Measurements from ENCODE around the gene C1QTNF3.

C1QTNF3 gene

DNA sequence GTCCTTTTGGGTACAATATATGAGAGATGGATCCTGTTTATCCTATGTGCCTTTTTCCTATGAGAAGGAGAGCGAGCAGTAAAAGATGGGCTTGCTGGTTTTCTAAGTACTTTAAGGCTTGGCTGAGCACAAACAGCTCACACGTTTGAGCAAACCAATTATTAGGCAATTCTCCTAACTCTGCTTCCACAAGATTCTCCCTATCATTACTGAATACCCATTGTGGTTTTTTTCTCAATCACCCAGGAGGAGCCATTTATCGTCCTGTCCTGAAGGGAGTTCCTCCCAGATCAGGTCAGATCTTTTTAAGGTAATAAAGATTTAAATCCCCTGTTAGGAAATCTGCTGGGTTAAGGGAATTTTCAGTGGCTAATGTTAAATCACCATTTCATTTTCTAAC lies 19.4 kb upstream of the C1QTNF3 start:
- Histone ChIP-seq H3K36me3 (ENCODE audit: control insufficient read depth, insufficient read depth, low read length) (no peaks in the 10 kb centered on the region), H3K4me1 (ENCODE audit: control insufficient read depth, insufficient read depth, low read length) (no peaks in the 10 kb centered on the region), H3K27me3 (ENCODE audit: control insufficient read depth, insufficient read depth, low read length) (no peaks in the 10 kb centered on the region), H3K9me3 (ENCODE audit: control insufficient read depth, low read length) (no peaks in the 10 kb centered on the region), H3K4me3 (ENCODE audit: low read length) (no peak overlapping the region), H3K9ac (ENCODE audit: low read length) (no peak overlapping the region)

- no peaks in the 10 kb centered on the region for H3K4me1 ChIP-seq (ENCODE audit: control insufficient read depth, insufficient read depth, low read length)
- no peak overlapping the region for H3K4me3 ChIP-seq (ENCODE audit: low read length)
- H3K36me3 ChIP-seq (ENCODE audit: control insufficient read depth, insufficient read depth, low read length) = no peaks in the 10 kb centered on the region
- H3K9me3 ChIP-seq (ENCODE audit: control insufficient read depth, low read length) = no peaks in the 10 kb centered on the region
- H3K27me3 ChIP-seq (ENCODE audit: control insufficient read depth, insufficient read depth, low read length) = no peaks in the 10 kb centered on the region
- H3K9ac ChIP-seq (ENCODE audit: low read length) = no peak overlapping the region
These were observed 19.0 kb upstream of the C1QTNF3 start for GRCh38 chr5:34061993-34062392.

DNA sequence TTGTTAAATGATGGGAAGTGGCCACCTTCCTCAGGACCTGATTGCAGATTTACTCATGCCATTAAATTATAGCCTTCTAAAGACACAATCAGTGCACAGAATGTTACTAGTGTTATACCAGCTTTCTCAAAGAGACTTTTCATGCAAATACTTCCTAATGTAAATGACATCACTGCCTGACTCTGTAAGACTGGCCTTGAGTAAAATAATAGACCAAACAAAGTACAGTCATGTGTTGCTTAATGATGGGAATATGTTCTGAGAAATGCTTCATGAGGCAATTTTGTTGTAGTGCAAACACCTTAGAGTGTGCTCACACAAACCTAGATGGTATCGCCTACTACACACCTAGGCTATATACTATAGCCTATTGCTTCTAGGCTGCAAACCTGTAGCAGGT lies 17.0 kb upstream of the C1QTNF3 start:
- H3K36me3 ChIP-seq (ENCODE audit: control insufficient read depth, insufficient read depth, low read length) = no peaks in the 10 kb centered on the region
- H3K27me3 ChIP-seq (ENCODE audit: control insufficient read depth, insufficient read depth, low read length) = no peaks in the 10 kb centered on the region
- no peaks in the 10 kb centered on the region for H3K9me3 ChIP-seq (ENCODE audit: control insufficient read depth, low read length)
- H3K4me3 ChIP-seq (ENCODE audit: low read length) = no peak overlapping the region
- no peak overlapping the region for H3K9ac ChIP-seq (ENCODE audit: low read length)
- H3K4me1 ChIP-seq (ENCODE audit: control insufficient read depth, insufficient read depth, low read length) = no peaks in the 10 kb centered on the region

GRCh38 chr5:34058532-34058931 lies 15.5 kb upstream of the C1QTNF3 start:
- Histone ChIP-seq H3K36me3 (ENCODE audit: control insufficient read depth, insufficient read depth, low read length) (no peaks in the 10 kb centered on the region), H3K9ac (ENCODE audit: low read length) (no peak overlapping the region), H3K4me1 (ENCODE audit: control insufficient read depth, insufficient read depth, low read length) (no peaks in the 10 kb centered on the region), H3K27me3 (ENCODE audit: control insufficient read depth, insufficient read depth, low read length) (no peaks in the 10 kb centered on the region), H3K9me3 (ENCODE audit: control insufficient read depth, low read length) (no peaks in the 10 kb centered on the region), H3K4me3 (ENCODE audit: low read length) (no peak overlapping the region)

DNA sequence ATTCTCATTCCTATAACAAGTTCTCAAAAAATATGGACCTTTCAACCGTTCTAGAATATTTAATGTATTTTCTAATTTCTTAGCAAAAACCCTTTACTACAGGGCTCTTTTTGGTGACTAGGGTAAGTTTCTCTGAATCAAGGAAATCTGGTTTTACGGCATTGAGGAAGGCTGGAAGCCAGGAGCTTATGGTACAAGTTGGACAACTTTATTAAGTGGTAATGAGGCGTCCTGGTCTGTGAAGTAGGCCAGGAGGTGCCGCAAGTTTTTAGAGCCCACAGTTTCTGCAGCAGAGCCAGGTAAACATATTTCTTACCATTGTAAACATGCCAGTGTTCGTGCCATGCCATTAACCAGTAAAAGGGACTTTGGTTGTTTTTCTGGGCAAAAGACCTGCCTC lies 14.6 kb upstream of the C1QTNF3 start:
- Histone ChIP-seq H3K9me3 (ENCODE audit: control insufficient read depth, low read length) (no peaks in the 10 kb centered on the region), H3K36me3 (ENCODE audit: control insufficient read depth, insufficient read depth, low read length) (no peaks in the 10 kb centered on the region), H3K9ac (ENCODE audit: low read length) (no peak overlapping the region), H3K4me1 (ENCODE audit: control insufficient read depth, insufficient read depth, low read length) (no peaks in the 10 kb centered on the region), H3K27me3 (ENCODE audit: control insufficient read depth, insufficient read depth, low read length) (no peaks in the 10 kb centered on the region), H3K4me3 (ENCODE audit: low read length) (no peak overlapping the region)

DNA sequence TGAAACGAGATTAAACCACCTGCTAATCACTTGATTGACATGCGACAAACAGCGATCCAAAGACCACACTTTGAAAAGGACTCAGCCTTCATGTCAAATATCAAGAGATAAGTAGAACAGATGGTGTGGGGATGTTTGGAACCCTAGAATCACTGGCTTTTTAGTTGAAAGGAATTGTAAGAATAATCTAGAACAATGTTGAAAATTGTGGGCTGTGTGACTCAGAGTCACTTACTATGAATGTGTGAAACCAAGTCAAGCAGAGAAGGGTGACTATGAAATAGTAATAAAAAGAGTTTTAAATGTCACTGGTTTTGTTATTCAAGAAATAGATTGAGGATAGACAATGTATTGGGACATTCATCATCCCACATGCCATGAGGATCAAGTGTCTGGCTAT lies 14.1 kb upstream of the C1QTNF3 start:
- Histone ChIP-seq H3K27me3 (ENCODE audit: control insufficient read depth, insufficient read depth, low read length) (no peaks in the 10 kb centered on the region), H3K9ac (ENCODE audit: low read length) (no peak overlapping the region), H3K9me3 (ENCODE audit: control insufficient read depth, low read length) (no peaks in the 10 kb centered on the region), H3K4me3 (ENCODE audit: low read length) (no peak overlapping the region), H3K4me1 (ENCODE audit: control insufficient read depth, insufficient read depth, low read length) (no peaks in the 10 kb centered on the region), H3K36me3 (ENCODE audit: control insufficient read depth, insufficient read depth, low read length) (no peaks in the 10 kb centered on the region)

- Histone ChIP-seq H3K9ac (ENCODE audit: low read length) (no peak overlapping the region), H3K9me3 (ENCODE audit: control insufficient read depth, low read length) (no peaks in the 10 kb centered on the region)
These were observed 12.7 kb upstream of the C1QTNF3 start for GRCh38 chr5:34055667-34056066.

GRCh38 chr5:34054400-34054729 lies 11.4 kb upstream of the C1QTNF3 start:
- Histone ChIP-seq H3K9me3 (ENCODE audit: control insufficient read depth, low read length) (no peaks in the 10 kb centered on the region), H3K4me1 (ENCODE audit: control insufficient read depth, insufficient read depth, low read length) (no peaks in the 10 kb centered on the region), H3K36me3 (ENCODE audit: control insufficient read depth, insufficient read depth, low read length) (no peaks in the 10 kb centered on the region), H3K27me3 (ENCODE audit: control insufficient read depth, insufficient read depth, low read length) (no peaks in the 10 kb centered on the region), H3K4me3 (ENCODE audit: low read length) (no peak overlapping the region), H3K9ac (ENCODE audit: low read length) (no peak overlapping the region)

More at GRCh38 chr5:34055667-34056066, 12.7 kb upstream of the C1QTNF3 start:
- H3K4me1 ChIP-seq (ENCODE audit: control insufficient read depth, insufficient read depth, low read length) = no peaks in the 10 kb centered on the region
- no peaks in the 10 kb centered on the region for H3K27me3 ChIP-seq (ENCODE audit: control insufficient read depth, insufficient read depth, low read length)
- no peaks in the 10 kb centered on the region for H3K36me3 ChIP-seq (ENCODE audit: control insufficient read depth, insufficient read depth, low read length)
- no peak overlapping the region for H3K4me3 ChIP-seq (ENCODE audit: low read length)

DNA sequence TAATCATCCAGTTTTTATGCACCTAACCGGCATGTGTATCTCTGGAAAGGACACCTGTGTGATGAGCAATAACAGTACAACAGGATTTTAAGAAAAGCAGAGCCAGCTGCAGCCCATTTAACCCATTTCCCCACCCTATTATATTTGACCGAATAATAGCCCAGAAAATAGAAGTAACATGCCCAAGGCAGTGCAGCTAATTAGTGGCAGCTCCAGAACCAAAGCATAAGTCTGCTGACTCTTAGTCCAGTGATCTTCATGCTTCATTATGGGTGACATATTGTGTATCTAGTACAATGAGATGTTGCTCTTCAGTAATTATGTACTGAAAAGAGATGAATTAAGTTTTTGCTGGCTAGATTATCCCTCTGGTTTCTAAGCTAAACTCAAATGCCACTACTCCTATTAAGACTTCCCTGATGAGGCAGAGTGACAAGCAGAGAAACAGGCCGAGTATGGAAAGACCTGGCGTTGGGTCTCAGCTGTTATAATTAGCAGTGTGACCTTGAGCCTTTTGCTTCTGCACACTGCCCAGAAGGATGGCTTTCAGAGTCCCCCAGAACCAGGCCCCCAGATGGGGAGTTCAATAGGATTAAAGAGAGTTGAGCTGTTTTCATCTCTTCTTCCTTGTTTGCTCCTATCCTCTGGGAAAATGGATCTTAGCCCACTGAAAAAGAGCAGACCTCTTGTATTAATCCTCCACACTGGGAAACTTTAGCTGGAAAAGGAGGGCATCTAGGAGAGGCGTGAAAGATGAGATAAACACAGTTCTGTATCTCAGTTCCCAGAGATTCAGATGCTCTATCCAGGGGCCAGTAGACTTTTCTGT lies 10.8 kb upstream of the C1QTNF3 start:
- Histone ChIP-seq H3K4me1 (ENCODE audit: control insufficient read depth, insufficient read depth, low read length) (no peaks in the 10 kb centered on the region), H3K9ac (ENCODE audit: low read length) (no peak overlapping the region), H3K36me3 (ENCODE audit: control insufficient read depth, insufficient read depth, low read length) (no peaks in the 10 kb centered on the region)

DNA sequence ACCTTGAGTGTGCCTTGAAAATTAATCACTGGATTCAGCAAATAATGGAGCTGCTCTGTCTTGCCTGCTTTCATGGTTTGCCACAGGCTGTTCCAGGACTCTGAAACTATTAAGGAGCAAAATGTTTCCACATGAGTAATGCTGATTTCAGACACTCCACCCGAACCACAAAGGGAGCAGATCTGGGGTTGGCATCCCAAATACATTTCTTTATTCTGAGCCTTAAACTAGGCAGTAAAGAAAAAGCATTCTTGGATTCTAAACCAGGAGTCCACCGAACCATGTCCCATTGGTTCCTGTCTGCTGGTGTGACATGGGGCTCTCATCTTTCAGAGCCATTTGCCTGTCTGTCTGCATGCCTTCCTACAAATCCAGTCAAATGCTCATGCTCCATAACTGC lies 10.1 kb upstream of the C1QTNF3 start:
- Histone ChIP-seq H3K36me3 (ENCODE audit: control insufficient read depth, insufficient read depth, low read length) (no peaks in the 10 kb centered on the region), H3K9ac (ENCODE audit: low read length) (no peak overlapping the region), H3K4me1 (ENCODE audit: control insufficient read depth, insufficient read depth, low read length) (no peaks in the 10 kb centered on the region), H3K4me3 (ENCODE audit: low read length) (no peak overlapping the region), H3K9me3 (ENCODE audit: control insufficient read depth, low read length) (no peaks in the 10 kb centered on the region), H3K27me3 (ENCODE audit: control insufficient read depth, insufficient read depth, low read length) (no peaks in the 10 kb centered on the region)

More for the DNA sequence above, 10.8 kb upstream of the C1QTNF3 start:
- Histone ChIP-seq H3K27me3 (ENCODE audit: control insufficient read depth, insufficient read depth, low read length) (no peaks in the 10 kb centered on the region), H3K4me3 (ENCODE audit: low read length) (no peak overlapping the region), H3K9me3 (ENCODE audit: control insufficient read depth, low read length) (no peaks in the 10 kb centered on the region)

GRCh38 chr5:34051374-34051980 lies 8.5 kb upstream of the C1QTNF3 start:
- no peaks in the 10 kb centered on the region for H3K4me1 ChIP-seq (ENCODE audit: control insufficient read depth, insufficient read depth, low read length)
- no peaks in the 10 kb centered on the region for H3K27me3 ChIP-seq (ENCODE audit: control insufficient read depth, insufficient read depth, low read length)
- H3K9me3 ChIP-seq (ENCODE audit: control insufficient read depth, low read length) = no peaks in the 10 kb centered on the region
- H3K36me3 ChIP-seq (ENCODE audit: control insufficient read depth, insufficient read depth, low read length) = no peaks in the 10 kb centered on the region
- H3K9ac ChIP-seq (ENCODE audit: low read length) = no peak overlapping the region
- no peak overlapping the region for H3K4me3 ChIP-seq (ENCODE audit: low read length)

DNA sequence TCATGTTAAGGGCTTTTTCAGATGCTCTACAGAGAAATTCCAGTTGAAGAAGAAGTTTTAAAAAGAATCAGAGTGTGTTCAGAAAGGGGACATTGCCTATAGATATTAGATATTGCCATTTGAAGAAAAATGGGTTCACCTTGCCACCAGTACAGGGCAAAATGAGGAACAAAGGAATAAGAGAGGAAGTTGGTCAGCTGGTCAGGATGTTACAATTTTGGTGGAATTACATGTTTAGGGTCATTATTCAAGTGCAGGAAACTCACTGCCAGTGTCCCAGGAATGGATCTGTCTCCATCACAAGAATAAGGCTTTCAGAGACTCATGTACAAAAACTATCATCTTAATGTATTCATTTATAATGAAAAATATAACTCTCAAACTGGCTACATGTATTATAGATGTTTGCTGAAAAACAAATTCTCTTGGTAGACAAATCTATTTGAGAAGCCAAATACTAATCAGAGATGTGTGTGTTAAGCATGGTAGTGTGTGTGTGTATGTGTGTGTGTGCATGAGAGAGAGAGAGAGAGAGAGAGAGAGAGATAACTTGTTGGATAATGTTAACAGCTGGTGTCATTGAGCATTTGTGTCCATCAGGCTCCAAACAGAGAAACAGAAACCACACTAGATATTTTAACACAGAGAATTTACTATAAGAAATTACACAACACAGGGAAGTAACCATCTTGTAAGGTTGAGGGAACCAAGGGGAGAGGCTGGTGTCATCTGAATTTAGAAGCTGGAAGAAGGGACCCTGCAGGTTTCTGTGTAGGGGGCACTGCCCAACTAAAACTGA lies 5.0 kb upstream of the C1QTNF3 start:
- H3K9ac ChIP-seq (ENCODE audit: low read length) = no peak overlapping the region
- no peaks in the 10 kb centered on the region for H3K36me3 ChIP-seq (ENCODE audit: control insufficient read depth, insufficient read depth, low read length)
- H3K4me1 ChIP-seq (ENCODE audit: control insufficient read depth, insufficient read depth, low read length) = peaks cover 9% of the 10 kb centered on the region
- H3K4me3 ChIP-seq (ENCODE audit: low read length) = no peak overlapping the region
- H3K27me3 ChIP-seq (ENCODE audit: control insufficient read depth, insufficient read depth, low read length) = no peaks in the 10 kb centered on the region
- H3K9me3 ChIP-seq (ENCODE audit: control insufficient read depth, low read length) = no peaks in the 10 kb centered on the region
